HG02981 (cell line): ENCODE measurements around the gene CNNM3.

Source experiments
- ATAC-seq: cut with Tn5 transposase; IDR thresholded peaks from one replicate; pipeline ENCODE4 v1.9.1; 2021; ENCODE audit warnings: mild to moderate bottlenecking, moderate library complexity; ENCODE audit not compliant: unreplicated experiment

CNNM3 gene

GRCh38 chr2:96816836-96817702, 1.0 kb downstream of the CNNM3 start:
- ATAC-seq = no peak

DNA sequence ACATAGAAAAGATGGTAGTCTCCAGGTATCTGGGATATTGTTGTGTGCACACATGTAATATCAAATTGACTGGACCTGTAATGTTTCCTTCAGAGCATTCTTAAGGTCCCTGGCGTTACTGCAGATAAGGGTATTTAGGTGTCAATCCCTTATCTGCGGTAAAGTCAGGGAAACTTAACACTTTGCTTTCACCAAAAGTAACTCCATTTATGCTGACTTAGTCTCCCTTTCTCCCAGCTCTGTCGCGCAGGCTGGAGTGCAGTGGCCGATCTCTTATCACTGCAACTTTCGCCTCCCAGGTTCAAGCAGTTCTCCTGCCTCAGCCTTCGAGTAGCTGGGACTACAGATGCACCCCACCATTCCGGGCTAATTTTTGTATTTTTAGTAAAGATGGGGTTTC, 1.8 kb downstream of the CNNM3 start:
- no peak for ATAC-seq

DNA sequence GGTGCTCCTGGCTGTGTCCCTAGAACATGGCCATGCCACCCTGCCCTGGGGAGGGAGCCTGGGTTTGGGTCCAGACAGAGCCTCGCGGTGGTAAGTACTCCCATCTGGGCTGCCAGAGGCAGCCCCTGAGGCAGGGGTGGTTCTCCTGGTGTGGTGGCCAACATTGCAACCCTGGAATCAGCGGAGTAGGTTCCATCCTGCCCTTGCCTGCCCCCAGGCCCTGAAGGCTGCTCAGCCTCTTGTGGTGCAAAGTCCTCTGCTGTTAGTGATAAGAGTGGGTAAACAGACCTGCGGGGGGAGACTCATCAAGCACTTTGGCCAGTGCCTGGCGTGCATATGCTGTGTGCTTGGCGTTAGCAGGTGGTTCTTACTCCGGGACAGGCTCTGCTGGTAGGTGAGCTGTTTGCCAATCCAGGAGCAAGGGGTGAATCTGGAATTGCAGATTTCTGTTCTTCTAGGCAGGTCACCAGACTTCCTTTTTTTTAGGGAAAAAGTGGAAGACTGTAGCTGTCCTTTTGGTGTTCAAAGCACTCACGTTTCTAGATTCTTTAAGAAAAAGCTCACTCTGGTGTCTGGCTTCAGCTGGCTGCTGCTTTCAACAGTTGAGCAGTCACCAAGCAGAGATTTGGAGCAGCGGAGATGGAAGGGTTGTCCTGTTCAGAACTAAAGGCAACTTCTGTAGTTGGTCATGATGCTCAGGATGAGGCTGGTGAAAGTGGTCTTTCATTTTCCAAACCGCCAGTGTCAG, 3.2 kb downstream of the CNNM3 start:
- no peak for ATAC-seq

GRCh38 chr2:96819876-96820511, 3.9 kb downstream of the CNNM3 start:
- ATAC-seq = no peak

DNA sequence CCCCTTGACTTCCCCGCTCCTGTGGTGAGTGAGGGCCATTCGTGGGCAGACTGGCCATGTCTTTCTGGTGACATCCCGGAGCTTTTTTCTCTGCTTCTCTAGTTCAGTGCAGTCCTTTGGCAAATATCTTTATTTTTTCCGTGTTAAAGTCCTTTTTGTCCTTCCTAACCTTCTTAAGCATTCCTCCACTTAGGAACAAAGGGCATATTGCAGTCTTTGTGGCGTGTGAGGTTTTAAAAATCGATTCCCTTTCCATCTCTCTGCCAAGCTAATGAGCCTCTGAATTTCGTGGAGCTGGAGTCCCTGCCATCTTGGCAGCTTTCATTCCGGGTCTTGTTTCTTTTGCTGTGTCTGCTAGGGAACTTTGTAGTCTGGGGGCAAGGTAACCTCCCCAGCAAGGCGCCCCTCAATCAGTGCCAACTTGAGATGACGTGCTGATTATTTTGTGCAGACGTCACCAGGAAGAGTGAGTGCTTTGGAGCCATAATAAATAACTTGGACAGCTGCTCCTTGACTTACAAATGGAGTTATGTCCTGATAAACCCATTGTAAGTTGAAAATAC, 5.1 kb downstream of the CNNM3 start:
- no peak for ATAC-seq

DNA sequence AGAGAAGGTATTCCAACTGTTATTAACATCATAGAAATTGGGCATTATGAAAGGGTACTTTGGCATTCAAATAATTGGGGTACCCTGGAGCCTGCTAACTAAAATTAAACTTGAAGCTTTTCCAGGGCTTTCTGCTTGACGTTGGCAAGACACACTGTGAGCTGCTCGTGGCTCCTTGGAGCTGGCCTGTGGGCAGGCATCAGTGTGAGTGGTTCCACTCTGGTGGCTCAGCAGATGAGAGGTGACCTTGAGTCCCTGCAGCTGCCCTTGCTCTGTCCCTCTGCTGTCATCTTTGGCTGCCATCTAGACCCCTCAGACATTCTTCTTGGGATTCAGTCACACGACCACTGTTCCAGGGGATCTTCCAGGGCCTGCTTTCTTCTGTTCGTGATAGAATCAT, 6.7 kb downstream of the CNNM3 start:
- ATAC-seq = no peak

DNA sequence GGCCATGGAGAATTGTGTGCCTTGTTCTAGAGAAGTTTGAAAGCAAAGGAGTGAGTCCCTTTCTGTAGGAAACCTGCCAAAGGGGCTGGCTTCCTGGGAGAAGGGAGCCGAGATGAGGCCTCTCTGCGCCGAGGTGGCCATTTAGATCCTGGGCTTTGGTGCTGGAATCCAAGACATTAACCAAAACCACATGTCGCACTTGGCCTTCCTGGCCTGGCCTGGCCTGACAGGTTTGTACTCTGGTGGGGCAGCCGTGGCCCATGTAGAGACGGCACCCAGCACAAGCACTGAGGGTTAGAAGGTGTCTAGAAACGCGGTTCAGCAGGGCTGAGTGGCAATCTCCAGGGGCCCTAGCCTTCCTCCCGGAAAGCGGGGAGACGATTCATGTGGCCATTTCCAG, 7.1 kb downstream of the CNNM3 start:
- no peak for ATAC-seq

- no peak for ATAC-seq
Measured at GRCh38 chr2:96824079-96824870, 8.2 kb downstream of the CNNM3 start.

DNA sequence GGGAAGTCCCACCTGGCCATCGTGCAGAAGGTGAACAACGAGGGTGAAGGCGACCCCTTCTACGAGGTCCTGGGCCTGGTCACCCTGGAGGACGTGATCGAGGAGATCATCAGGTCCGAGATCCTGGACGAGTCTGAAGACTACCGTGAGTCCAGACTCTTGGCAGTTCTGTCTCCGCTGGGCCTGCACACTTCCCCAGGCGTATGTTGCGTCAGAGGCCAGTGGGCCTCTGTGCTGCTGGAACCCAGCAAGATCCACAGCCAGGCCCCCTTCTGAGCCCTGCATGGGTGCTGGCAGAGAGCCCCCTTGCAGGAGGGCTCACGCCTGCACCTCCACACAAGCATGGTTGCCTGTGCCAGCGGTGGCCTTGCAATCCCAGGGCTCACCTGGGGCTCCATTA, 9.0 kb downstream of the CNNM3 start:
- ATAC-seq = no peak

DNA sequence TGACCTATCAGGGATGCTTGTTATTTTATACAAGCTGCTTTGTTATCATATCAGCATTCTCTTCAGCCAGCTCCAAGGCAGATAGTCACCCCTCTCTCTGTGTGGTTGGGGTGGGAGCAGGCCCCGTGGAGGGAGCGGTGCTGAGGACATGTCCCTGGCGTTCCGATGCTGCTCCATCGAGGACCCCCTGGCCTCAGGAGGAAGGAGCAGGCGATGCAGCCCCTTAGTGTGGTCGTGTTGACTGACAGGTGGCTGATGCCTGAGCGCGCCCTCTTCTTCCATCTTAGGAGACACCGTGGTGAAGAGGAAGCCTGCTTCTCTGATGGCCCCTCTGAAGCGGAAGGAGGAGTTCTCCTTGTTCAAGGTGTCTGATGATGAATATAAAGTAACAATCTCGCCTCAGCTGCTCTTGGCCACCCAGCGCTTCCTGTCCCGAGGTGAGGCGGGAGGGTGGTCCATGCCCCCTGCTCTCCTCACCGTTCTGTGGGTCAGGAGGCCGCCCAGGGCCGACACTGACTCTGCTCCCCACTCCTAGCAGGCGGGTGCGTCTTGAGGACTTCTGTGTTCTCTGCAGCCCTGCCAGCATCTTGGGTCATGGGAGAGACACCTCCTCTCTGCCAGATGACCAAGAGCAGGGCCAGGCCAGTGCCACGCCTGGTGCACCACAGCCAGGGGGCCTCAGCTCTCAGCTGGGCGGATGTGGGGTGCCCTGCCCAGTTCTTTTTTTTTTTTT, 10.6 kb downstream of the CNNM3 start:
- no peak for ATAC-seq

DNA sequence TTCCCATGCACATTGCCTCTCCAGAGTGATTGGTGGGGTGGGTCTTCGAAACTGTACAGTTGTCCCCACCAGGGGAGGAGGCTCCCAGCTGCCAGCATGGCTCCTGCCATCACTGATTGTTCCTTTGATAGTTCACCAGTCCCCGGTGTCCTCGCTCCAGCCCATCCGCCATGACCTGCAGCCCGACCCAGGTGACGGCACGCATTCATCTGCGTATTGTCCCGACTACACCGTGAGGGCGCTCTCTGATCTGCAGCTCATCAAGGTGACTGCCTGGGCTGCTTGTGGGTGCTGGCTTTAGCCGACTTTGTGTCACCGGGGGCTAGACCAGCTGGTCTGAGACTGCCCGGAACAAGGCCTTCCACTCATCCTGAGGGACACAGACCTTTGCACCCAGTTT, 12.4 kb downstream of the CNNM3 start:
- ATAC-seq = no peak

DNA sequence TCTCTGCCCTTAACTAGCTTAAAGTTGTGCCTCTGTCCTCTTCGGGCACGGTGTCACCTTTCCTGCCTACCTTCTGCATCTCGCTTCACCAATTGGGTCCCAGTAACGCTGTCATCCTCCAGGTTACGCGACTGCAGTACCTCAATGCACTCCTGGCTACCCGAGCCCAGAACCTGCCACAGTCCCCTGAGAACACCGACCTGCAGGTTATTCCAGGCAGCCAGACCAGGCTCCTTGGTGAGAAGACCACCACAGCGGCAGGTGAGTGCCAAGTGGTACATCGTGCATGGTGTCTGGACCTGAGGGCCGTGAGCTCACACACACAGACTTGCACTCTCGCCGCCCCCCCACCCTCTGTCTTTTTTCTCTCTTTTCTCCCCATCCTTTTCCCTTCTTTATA, 12.8 kb downstream of the CNNM3 start:
- ATAC-seq = no peak

DNA sequence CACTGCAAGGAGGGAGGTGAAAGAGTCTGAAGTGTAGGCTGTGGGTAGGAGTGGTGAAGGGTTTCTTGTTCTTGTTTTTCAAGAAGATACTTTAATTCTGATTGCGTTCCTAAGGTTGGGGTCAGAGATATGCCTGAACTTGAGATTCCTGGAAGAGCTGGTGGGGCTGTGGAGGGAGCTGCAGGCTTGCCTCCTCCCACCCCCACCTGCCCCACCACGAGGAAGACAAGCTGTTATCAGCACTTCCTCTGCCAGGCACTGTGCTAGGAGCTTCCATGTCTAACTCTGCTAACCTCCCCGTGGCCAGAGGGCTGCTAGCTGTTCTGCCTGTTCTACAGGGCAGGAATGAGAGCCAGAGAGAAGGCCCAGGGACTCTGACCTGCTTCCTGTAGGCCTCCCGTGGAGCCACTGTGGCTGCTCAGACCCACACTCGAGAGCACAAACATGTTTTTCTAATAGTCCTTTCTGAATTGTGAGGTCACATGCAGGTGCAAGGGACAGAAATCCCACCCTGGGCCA, 14.0 kb downstream of the CNNM3 start:
- ATAC-seq = no peak

DNA sequence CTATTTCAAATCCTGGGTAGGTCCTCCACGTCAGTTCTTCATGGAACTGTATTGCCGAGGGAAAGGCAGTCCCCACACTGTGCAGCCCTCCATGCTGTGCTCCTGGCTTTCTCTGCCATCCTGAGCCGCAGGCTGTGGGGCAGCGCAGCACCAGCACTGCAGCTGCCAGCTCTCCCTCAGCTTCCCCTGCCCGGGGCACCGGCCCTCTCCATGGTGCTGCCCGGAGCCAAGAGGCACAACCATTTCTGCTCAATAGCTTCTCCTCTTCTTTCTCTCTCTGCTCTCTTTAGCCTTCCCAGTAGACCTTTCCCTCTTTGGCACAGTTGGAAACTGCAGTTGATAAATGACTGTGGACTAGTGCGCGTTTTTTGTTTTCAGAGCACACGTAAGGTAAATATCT, 15.6 kb downstream of the CNNM3 start:
- ATAC-seq = no peak

DNA sequence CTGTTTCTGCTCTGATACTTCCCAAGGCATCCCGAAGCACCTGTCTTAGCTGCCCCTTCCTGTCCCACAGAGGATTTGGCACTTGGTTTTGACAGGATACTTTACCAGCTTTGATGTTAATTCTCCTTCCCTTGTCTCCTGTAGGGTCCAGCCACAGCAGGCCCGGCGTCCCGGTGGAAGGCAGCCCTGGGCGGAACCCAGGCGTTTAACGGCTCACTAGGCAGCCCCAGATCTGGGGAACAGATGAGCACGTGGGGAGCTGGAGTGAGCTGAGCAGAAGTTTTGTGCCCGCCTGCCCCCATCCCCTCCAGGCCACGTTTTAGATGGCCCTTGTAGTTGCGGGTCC, 16.3 kb downstream of the CNNM3 start:
- no peak for ATAC-seq

GRCh38 chr2:96832754-96833507, 16.9 kb downstream of the CNNM3 start:
- no peak for ATAC-seq

- no peak for ATAC-seq
Measured at GRCh38 chr2:96835830-96836229, 19.8 kb downstream of the CNNM3 start.

GRCh38 chr2:96837575-96837974, 21.5 kb downstream of the CNNM3 start:
- no peak for ATAC-seq
